Naive thymus-derived CD4-positive, alpha-beta T cell (primary cell): ENCODE results near the gene CLDN1. TPM values are rescaled to one million over a fixed set of nuclear protein-coding genes. Genes with fewer than 3 reads are reported as not detected.

Source experiments
- ATAC-seq: fragments of 150-1000 bp; cut with Tn5 transposase; 2 replicates; pipeline ENCODE4 v1.10.0; 2021; ENCODE audit warnings: mild to moderate bottlenecking, moderate library complexity
- CTCF ChIA-PET: fragments of 350-600 bp; sonication (Branson Sonifier 250); formaldehyde crosslinking; loops from one replicate; lab custom pipeline; 2021; ENCODE audit warnings: antibody characterized with exemption; lab: Charles Lee
- POLR2A ChIA-PET: fragments of 350-600 bp; sonication (Branson Sonifier 250); formaldehyde crosslinking; loops from one replicate; lab custom pipeline; 2021; ENCODE audit warnings: antibody characterized with exemption, inconsistent platforms; lab: Charles Lee
- DNase-seq, 9 donors: peaks; one replicate each; pipeline versions ENCODE4 v3.0.0 to v3.0.0-alpha.2; 2020 to 2022; ENCODE audit warnings: mixed read lengths in 1 of 9
- H3K27ac ChIP-seq: one replicate; pipeline ENCODE4 v1.7.0; 2013; ENCODE audit warnings: mild to moderate bottlenecking, low read depth, low read length, moderate library complexity
- H3K27me3 ChIP-seq, 2 donors: one replicate each; pipeline ENCODE4 v1.7.0; 2013; ENCODE audit warnings: low read length in 2 of 2, mild to moderate bottlenecking in 2 of 2, moderate library complexity in 2 of 2; ENCODE audit not compliant: control insufficient read depth in 2 of 2, insufficient read depth in 2 of 2
- H3K36me3 ChIP-seq, 3 experiments: 1 replicate in 2 of 3; 2 replicates in 1 of 3; pipeline ENCODE4 v1.7.0; 2013; ENCODE audit warnings: low read length in 3 of 3, mild to moderate bottlenecking in 3 of 3, moderate library complexity in 1 of 3; ENCODE audit not compliant: insufficient read depth in 3 of 3, control insufficient read depth in 2 of 3
- H3K4me1 ChIP-seq, 2 donors: one replicate each; pipeline ENCODE4 v1.7.0; 2013; ENCODE audit warnings: low read length in 2 of 2, mild to moderate bottlenecking in 2 of 2, moderate library complexity in 1 of 2; ENCODE audit not compliant: control insufficient read depth in 2 of 2, insufficient read depth in 2 of 2
- H3K4me3 ChIP-seq: 2 replicates; pipeline ENCODE4 v1.7.0; 2013; ENCODE audit warnings: mild to moderate bottlenecking, low read length
- H3K9me3 ChIP-seq, 3 experiments: 1 replicate in 2 of 3; 2 replicates in 1 of 3; pipeline ENCODE4 v1.7.0; 2013; ENCODE audit warnings: low read length in 3 of 3; ENCODE audit not compliant: control insufficient read depth in 2 of 3
- H3K27ac Mint-ChIP-seq, 9 donors: one replicate each; pipeline ENCODE4 v1.8.0; 2020 to 2022; ENCODE audit warnings: mixed read lengths in 9 of 9, mild to moderate bottlenecking in 8 of 9, moderate library complexity in 5 of 9, inconsistent platforms in 2 of 9
- H3K27me3 Mint-ChIP-seq, 5 donors: one replicate each; pipeline ENCODE4 v1.8.0; 2021 to 2022; ENCODE audit warnings: mixed read lengths in 5 of 5, mild to moderate bottlenecking in 1 of 5
- H3K36me3 Mint-ChIP-seq, 5 donors: one replicate each; pipeline ENCODE4 v1.8.0; 2020 to 2022; ENCODE audit warnings: mixed read lengths in 5 of 5, mild to moderate bottlenecking in 3 of 5, inconsistent platforms in 1 of 5
- H3K4me1 Mint-ChIP-seq, 7 donors: one replicate each; pipeline ENCODE4 v1.8.0; 2020 to 2022; ENCODE audit warnings: mixed read lengths in 7 of 7, mild to moderate bottlenecking in 3 of 7, inconsistent platforms in 1 of 7
- H3K4me3 Mint-ChIP-seq, 10 donors: one replicate each; pipeline ENCODE4 v1.8.0; 2020 to 2022; ENCODE audit warnings: mild to moderate bottlenecking in 10 of 10, mixed read lengths in 10 of 10, moderate library complexity in 6 of 10, inconsistent platforms in 2 of 10
- H3K9me3 Mint-ChIP-seq, 11 donors: one replicate each; pipeline ENCODE4 v1.8.0; 2020 to 2022; ENCODE audit warnings: mixed read lengths in 11 of 11, mild to moderate bottlenecking in 4 of 11, inconsistent platforms in 1 of 11, moderate library complexity in 1 of 11
- intact Hi-C, 2 donors: fragments of 100-400 bp; cut with micrococcal nuclease; formaldehyde crosslinking; loops; one replicate each; pipeline ENCODE4 v1.15.1; 2023
- polyA plus RNA-seq, 2 donors: library from polyadenylated mRNA; unstranded; fragments of 300-500 nt; fragmentation: Illumina TruSeq; gene quantifications; one replicate each; pipeline ENCODE4 v1.2.3, GENCODE V29; 2021
- total RNA-seq, 6 experiments: library from RNA in 5 of 6; stranded (reverse) in 5 of 6; gene quantifications; 1 replicate in 5 of 6; 2 replicates in 1 of 6; pipeline ENCODE4 v1.2.3 and lab custom pipeline; 2021 to 2026

The CLDN1 gene
- total and polyA plus RNA-seq, 7 experiments from 2014 or later = 0.08 to 0.32 (median 0.22) TPM; not detected in 4

GRCh38 chr3:190305406-190305805 lies 16.8 kb downstream of the CLDN1 start:
- Mint-ChIP-seq H3K27me3 (peaks cover 0 to 9% (median 3%) of the 10 kb centered on the region in 5 donors), H3K4me1 (peaks cover 15 to 48% (median 35%) of the 10 kb centered on the region in 7 donors), H3K36me3 (no peaks in the 10 kb centered on the region), H3K27ac (no peak overlapping the region), H3K9me3 (peaks cover 0 to 3% (median 0%) of the 10 kb centered on the region in 11 donors), H3K4me3 (no peak overlapping the region)
- H3K4me3 ChIP-seq = no peak overlapping the region
- ATAC-seq (no peak), DNase-seq (no peak)
- no peaks in the 10 kb centered on the region for H3K27me3 ChIP-seq
- no peak overlapping the region for H3K27ac ChIP-seq
- H3K4me1 ChIP-seq = peaks cover 0 to 34% of the 10 kb centered on the region in 2 donors
- H3K36me3 ChIP-seq = no peaks in the 10 kb centered on the region
- no peaks in the 10 kb centered on the region for H3K9me3 ChIP-seq
- ChIA-PET CTCF (no interaction called here), POLR2A (no interaction called here)
- intact Hi-C loops = no loop called here

- Histone ChIP-seq H3K9me3 (no peaks in the 10 kb centered on the region), H3K27me3 (no peaks in the 10 kb centered on the region), H3K4me1 (peaks cover 0 to 34% of the 10 kb centered on the region in 2 donors), H3K4me3 (no peak overlapping the region), H3K36me3 (no peaks in the 10 kb centered on the region), H3K27ac (no peak overlapping the region)
- Mint-ChIP-seq H3K9me3 (peaks cover 0 to 3% (median 0%) of the 10 kb centered on the region in 11 donors), H3K4me3 (no peak overlapping the region), H3K27me3 (peaks cover 4 to 13% (median 9%) of the 10 kb centered on the region in 5 donors), H3K36me3 (peaks cover 0 to 4% (median 0%) of the 10 kb centered on the region in 5 donors), H3K4me1 (peaks cover 15 to 54% (median 35%) of the 10 kb centered on the region in 7 donors), H3K27ac (peak overlapping the region in 2 of 9 donors; percentile 9 to 37)
- no peak for ATAC-seq
- CTCF ChIA-PET = interaction anchor here (1.1 kb wide), 1 partner anchor 775 kb away, joined by 3 read pairs; no protein-coding TSS in a partner anchor
- DNase-seq = no peak
- intact Hi-C loops = no loop called here
- POLR2A ChIA-PET = no interaction called here
Observed at GRCh38 chr3:190303884-190304283, 18.4 kb downstream of the CLDN1 start.

- peaks cover 0 to 4% (median 0%) of the 10 kb centered on the region in 5 donors for H3K36me3 Mint-ChIP-seq
- H3K27me3 ChIP-seq = no peaks in the 10 kb centered on the region
- H3K27ac Mint-ChIP-seq = peak overlapping the region in 8 of 9 donors; percentile 21 to 92 (median 84)
Observed at GRCh38 chr3:190302212-190302867, 19.9 kb downstream of the CLDN1 start.

DNA sequence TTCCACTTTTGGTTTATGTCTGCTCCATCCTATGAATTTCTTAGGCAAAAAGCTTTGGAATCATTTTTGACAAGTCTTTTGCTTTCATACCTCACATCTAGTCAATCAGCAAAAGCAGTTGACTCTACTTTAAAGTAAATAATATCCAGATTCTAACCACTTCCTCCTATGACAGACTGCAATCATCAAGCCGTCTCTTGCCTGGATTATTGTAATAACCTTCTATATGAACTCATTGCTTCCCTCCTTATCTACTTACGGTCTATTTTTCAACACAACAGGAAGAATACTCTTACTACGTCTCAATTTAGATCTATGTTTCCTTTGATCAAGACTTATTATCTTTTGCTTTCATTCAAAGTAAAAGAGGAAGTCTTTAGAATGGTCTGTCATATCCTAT lies 20.7 kb downstream of the CLDN1 start:
- Mint-ChIP-seq H3K4me3 (peak overlapping the region in 9 of 10 donors; percentile 36 to 76 (median 57)), H3K4me1 (peaks cover 8 to 36% (median 27%) of the 10 kb centered on the region in 7 donors), H3K36me3 (peaks cover 0 to 4% (median 0%) of the 10 kb centered on the region in 5 donors), H3K9me3 (peaks cover 0 to 3% (median 0%) of the 10 kb centered on the region in 11 donors), H3K27me3 (peaks cover 4 to 15% (median 9%) of the 10 kb centered on the region in 5 donors), H3K27ac (peak overlapping the region in 8 of 9 donors; percentile 21 to 92 (median 84))
- DNase-seq (peak in 7 of 9 donors; percentile 33 to 73 (median 61)), ATAC-seq (peak; percentile 83)
- Histone ChIP-seq H3K4me3 (no peak overlapping the region), H3K27me3 (no peaks in the 10 kb centered on the region), H3K36me3 (no peaks in the 10 kb centered on the region), H3K9me3 (no peaks in the 10 kb centered on the region), H3K27ac (no peak overlapping the region), H3K4me1 (peaks cover 0 to 25% of the 10 kb centered on the region in 2 donors)
- ChIA-PET CTCF (no interaction called here), POLR2A (no interaction called here)
- intact Hi-C loops = no loop called here

More at GRCh38 chr3:190302212-190302867, 19.9 kb downstream of the CLDN1 start:
- Mint-ChIP-seq H3K4me3 (peak overlapping the region in 7 of 10 donors; percentile 41 to 76 (median 58)), H3K9me3 (peaks cover 0 to 3% (median 0%) of the 10 kb centered on the region in 11 donors), H3K27me3 (peaks cover 4 to 13% (median 9%) of the 10 kb centered on the region in 5 donors), H3K4me1 (peaks cover 13 to 44% (median 34%) of the 10 kb centered on the region in 7 donors)
- H3K27ac ChIP-seq = no peak overlapping the region
- H3K9me3 ChIP-seq = no peaks in the 10 kb centered on the region
- ATAC-seq = no peak
- peaks cover 0 to 31% of the 10 kb centered on the region in 2 donors for H3K4me1 ChIP-seq
- no peaks in the 10 kb centered on the region for H3K36me3 ChIP-seq
- DNase-seq = no peak
- intact Hi-C loops = no loop called here
- ChIA-PET POLR2A (no interaction called here), CTCF (no interaction called here)
- H3K4me3 ChIP-seq = no peak overlapping the region

DNA sequence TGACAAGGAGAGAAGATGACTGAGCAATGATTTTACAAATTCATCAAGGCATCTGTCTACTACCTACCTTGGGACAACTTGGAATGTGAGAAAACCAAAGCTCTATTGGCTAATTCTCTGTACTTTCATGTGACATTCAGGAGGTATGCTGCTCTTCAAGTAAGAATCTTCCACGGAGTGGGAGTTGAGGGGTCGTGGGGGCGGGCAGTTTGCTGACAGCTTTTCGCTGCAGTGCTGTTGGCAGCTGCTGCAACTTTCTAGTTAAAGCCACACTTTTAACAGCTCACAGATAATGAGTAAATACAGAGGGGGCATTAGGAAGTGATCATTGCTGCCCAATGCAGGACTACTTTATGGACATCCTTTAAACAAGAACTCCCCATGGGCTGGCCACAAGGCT lies 22.3 kb downstream of the CLDN1 start:
- DNase-seq = no peak
- Mint-ChIP-seq H3K4me1 (peaks cover 6 to 28% (median 16%) of the 10 kb centered on the region in 7 donors), H3K4me3 (no peak overlapping the region), H3K36me3 (peaks cover 0 to 4% (median 0%) of the 10 kb centered on the region in 5 donors), H3K27ac (peak overlapping the region in 4 of 9 donors; percentile 8 to 60 (median 51)), H3K27me3 (peaks cover 4 to 18% (median 9%) of the 10 kb centered on the region in 5 donors), H3K9me3 (peaks cover 0 to 3% (median 0%) of the 10 kb centered on the region in 11 donors)
- Histone ChIP-seq H3K9me3 (no peaks in the 10 kb centered on the region), H3K36me3 (no peaks in the 10 kb centered on the region), H3K27me3 (no peaks in the 10 kb centered on the region), H3K4me3 (no peak overlapping the region), H3K27ac (no peak overlapping the region), H3K4me1 (peaks cover 0 to 15% of the 10 kb centered on the region in 2 donors)
- ChIA-PET CTCF (no interaction called here), POLR2A (no interaction called here)
- ATAC-seq = no peak
- intact Hi-C loops = no loop called here

- Histone ChIP-seq H3K27ac (no peak overlapping the region), H3K36me3 (no peaks in the 10 kb centered on the region), H3K4me3 (no peak overlapping the region), H3K4me1 (no peaks in the 10 kb centered on the region), H3K27me3 (no peaks in the 10 kb centered on the region), H3K9me3 (peaks cover 0 to 6% (median 0%) of the 10 kb centered on the region in 3 experiments)
- Mint-ChIP-seq H3K4me3 (no peak overlapping the region), H3K27ac (no peak overlapping the region), H3K27me3 (peaks cover 0 to 10% (median 0%) of the 10 kb centered on the region in 5 donors), H3K9me3 (peaks cover 2 to 28% (median 14%) of the 10 kb centered on the region in 11 donors), H3K36me3 (peaks cover 0 to 12% (median 5%) of the 10 kb centered on the region in 5 donors), H3K4me1 (no peaks in the 10 kb centered on the region)
- DNase-seq (no peak), ATAC-seq (no peak)
- intact Hi-C loops = no loop called here
- POLR2A ChIA-PET = no interaction called here
- CTCF ChIA-PET = no interaction called here
Observed at GRCh38 chr3:190294030-190294429, 28.2 kb downstream of the CLDN1 start.
